ENCODE results near the gene KIF6.

DNA sequence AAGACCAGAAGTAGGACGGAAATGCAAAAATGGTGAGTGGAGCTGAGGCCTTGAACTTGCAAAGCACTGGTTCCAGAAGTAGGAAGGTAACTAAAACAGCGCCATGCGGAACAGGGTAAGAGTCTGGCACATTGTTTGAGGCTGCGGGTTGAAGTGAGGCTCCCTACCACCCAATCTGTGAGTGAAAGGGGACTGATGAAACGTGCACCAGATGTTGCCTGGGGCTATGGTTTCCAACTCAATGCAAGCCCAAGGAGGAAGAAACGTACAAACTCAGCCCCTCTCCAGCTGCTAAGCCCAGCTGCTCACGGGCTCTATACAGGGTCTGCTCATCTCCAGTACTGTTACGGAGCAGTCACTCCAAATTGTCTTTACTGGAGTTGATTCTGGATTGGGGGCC is 334.0 kb downstream of the KIF6 start:
- TF ChIP-seq, protein P1, sequence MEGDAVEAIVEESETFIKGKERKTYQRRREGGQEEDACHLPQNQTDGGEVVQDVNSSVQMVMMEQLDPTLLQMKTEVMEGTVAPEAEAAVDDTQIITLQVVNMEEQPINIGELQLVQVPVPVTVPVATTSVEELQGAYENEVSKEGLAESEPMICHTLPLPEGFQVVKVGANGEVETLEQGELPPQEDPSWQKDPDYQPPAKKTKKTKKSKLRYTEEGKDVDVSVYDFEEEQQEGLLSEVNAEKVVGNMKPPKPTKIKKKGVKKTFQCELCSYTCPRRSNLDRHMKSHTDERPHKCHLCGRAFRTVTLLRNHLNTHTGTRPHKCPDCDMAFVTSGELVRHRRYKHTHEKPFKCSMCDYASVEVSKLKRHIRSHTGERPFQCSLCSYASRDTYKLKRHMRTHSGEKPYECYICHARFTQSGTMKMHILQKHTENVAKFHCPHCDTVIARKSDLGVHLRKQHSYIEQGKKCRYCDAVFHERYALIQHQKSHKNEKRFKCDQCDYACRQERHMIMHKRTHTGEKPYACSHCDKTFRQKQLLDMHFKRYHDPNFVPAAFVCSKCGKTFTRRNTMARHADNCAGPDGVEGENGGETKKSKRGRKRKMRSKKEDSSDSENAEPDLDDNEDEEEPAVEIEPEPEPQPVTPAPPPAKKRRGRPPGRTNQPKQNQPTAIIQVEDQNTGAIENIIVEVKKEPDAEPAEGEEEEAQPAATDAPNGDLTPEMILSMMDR (IDR thresholded peaks at IDR 0.05) = no peak
- TF ChIP-seq EP300 (IDR thresholded peaks at IDR 0.05) = no peak

Data from gastroesophageal sphincter (tissue), 3 donors.